ENCODE measurements around the gene SPSB3.

SPSB3 gene

GRCh38 chr16:1786242-1787055 is 4.1 kb upstream of the SPSB3 start:
- no peak overlapping the region for H3K27ac ChIP-seq
- H3K4me1 ChIP-seq (ENCODE audit: control insufficient read depth in 1 of 2, insufficient read depth in 1 of 2, low read depth in 1 of 2, low read length in 1 of 2): peaks cover 13 to 17% of the 10 kb centered on the region in 2 experiments
- TF ChIP-seq CTCF (IDR thresholded peaks at IDR 0.05): no peak
- no peak overlapping the region for H3K4me3 ChIP-seq (ENCODE audit: low read depth in 1 of 2, low read length in 1 of 2)
- H3K27me3 ChIP-seq: no peaks in the 10 kb centered on the region
- H3K36me3 ChIP-seq: peaks cover 46% of the 10 kb centered on the region
- H3K9me3 ChIP-seq: no peaks in the 10 kb centered on the region

DNA sequence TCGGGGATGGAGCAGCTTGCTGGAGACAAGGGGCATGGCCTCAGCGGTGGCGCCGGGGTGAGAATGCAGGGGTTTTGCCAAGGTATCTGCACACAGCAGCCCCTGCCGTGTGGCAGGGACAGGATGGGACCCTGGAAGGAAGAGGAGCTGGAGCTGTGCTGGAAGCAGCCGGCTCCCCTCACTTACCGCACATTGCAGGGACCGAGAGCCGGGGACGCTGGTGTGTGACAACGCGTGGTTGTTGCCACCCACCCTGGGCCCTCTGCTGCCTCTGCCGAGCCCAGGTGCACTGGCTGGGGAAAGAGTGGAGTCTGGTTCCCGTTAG is 3.4 kb upstream of the SPSB3 start:
- TF ChIP-seq CTCF (IDR thresholded peaks at IDR 0.05): no peak
- no peak overlapping the region for H3K4me3 ChIP-seq (ENCODE audit: low read depth in 1 of 2, low read length in 1 of 2)
- no peaks in the 10 kb centered on the region for H3K27me3 ChIP-seq
- peaks cover 20 to 23% of the 10 kb centered on the region in 2 experiments for H3K4me1 ChIP-seq (ENCODE audit: control insufficient read depth in 1 of 2, insufficient read depth in 1 of 2, low read depth in 1 of 2, low read length in 1 of 2)
- peaks cover 46% of the 10 kb centered on the region for H3K36me3 ChIP-seq
- no peaks in the 10 kb centered on the region for H3K9me3 ChIP-seq
- no peak overlapping the region for H3K27ac ChIP-seq

DNA sequence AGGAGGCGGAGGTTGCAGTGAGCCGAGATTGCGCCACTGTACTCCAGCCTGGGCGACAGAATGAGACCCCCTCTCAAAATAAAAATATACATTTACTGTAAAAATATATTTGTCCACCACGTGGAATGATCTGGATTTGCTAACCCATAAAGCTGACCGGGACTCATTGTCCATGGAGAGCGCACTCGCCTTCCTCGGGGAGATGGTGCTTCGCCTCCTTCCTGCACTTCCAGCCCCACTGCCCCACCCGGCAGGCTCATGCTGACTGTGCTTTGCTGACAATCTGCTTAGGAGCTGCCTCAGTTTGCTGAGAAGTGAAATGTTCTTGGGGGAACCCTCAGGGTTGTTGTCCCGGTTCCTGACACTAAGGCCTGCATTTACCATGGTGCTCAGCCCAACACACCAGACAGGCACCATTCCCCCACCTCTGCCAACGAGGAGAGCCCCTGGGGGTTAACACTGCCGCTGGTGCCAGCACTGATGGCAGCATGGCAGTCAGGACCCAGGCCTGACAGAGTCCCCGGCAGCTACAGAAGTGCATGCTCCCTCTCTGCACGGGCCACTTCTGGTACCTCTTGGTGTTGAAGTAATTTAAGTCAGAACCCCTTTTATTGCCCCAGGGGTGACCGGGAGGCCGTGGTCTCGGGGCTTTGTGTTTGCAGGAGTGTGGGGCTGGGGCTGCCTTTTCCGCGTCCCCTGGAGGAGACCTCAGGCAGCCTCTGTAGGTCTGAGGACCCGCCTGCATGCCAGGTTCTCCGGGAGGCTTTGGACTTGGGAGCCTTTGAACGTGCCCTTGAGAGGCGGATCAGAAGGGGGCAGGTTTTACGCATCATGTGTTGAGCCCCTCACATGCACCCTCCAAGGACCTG is 2.8 kb upstream of the SPSB3 start:
- H3K27ac ChIP-seq: no peak overlapping the region
- peaks cover 23 to 26% of the 10 kb centered on the region in 2 experiments for H3K4me1 ChIP-seq (ENCODE audit: control insufficient read depth in 1 of 2, insufficient read depth in 1 of 2, low read depth in 1 of 2, low read length in 1 of 2)
- no peak overlapping the region for H3K4me3 ChIP-seq (ENCODE audit: low read depth in 1 of 2, low read length in 1 of 2)
- peaks cover 46% of the 10 kb centered on the region for H3K36me3 ChIP-seq
- no peak for TF ChIP-seq CTCF (IDR thresholded peaks at IDR 0.05)
- H3K27me3 ChIP-seq: no peaks in the 10 kb centered on the region
- H3K9me3 ChIP-seq: no peaks in the 10 kb centered on the region

DNA sequence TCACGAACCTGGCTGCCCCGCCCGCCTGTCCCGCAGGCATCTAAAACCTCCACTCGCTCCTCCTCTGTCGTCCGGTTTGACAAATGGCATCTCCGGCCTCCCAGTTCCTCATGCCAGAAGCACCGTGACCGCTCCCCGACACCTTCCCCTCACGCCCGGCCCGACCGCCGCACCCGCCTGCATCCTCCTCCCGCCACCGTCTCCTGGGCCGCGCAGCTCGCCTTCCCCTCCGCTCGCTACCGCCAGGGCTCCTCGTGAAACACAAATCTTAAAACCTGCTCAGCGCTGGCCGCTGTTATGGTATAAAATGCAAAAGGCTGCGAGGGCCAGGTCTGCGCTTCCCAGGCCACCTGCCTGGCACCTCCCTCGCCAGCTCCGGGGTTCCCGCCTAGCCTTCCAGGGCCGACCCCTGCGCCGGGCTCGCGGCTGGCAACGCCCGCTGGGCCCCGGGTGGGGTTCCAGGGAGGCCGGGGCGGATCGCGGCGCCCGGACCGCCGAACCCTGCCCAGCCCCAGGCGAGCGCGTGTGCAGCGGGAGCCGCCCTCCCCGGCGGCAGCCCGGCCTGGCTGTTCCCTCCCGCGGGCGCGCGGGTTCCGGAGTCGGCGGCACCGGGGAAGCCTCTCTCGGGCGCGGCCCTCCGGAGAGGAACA is 488 bp downstream of the SPSB3 start:
- Histone ChIP-seq H3K4me1 (ENCODE audit: control insufficient read depth in 1 of 2, insufficient read depth in 1 of 2, low read depth in 1 of 2, low read length in 1 of 2) (peaks cover 23 to 26% of the 10 kb centered on the region in 2 experiments), H3K27ac (peak overlapping the region; percentile 94), H3K9me3 (no peaks in the 10 kb centered on the region), H3K4me3 (ENCODE audit: low read depth in 1 of 2, low read length in 1 of 2) (peak overlapping the region; percentile 75 to 77), H3K27me3 (no peaks in the 10 kb centered on the region), H3K36me3 (peaks cover 47% of the 10 kb centered on the region)
- no peak for TF ChIP-seq CTCF (IDR thresholded peaks at IDR 0.05)

GRCh38 chr16:1781254-1781653 is 1.1 kb downstream of the SPSB3 start:
- no peak for TF ChIP-seq CTCF (IDR thresholded peaks at IDR 0.05)
- H3K27ac ChIP-seq: peak overlapping the region; percentile 94
- peaks cover 48% of the 10 kb centered on the region for H3K36me3 ChIP-seq
- H3K4me1 ChIP-seq (ENCODE audit: control insufficient read depth in 1 of 2, insufficient read depth in 1 of 2, low read depth in 1 of 2, low read length in 1 of 2): peaks cover 23 to 26% of the 10 kb centered on the region in 2 experiments
- H3K4me3 ChIP-seq (ENCODE audit: low read depth in 1 of 2, low read length in 1 of 2): peak overlapping the region; percentile 75 to 77
- H3K27me3 ChIP-seq: no peaks in the 10 kb centered on the region
- H3K9me3 ChIP-seq: no peaks in the 10 kb centered on the region

All from neutrophil (primary cell).